ENCODE measurements around the gene BBIP1. TPM values are rescaled to one million over a fixed set of nuclear protein-coding genes. Genes with fewer than 3 reads are reported as not detected.
A peak's percentile ranks its signal among the peaks of the same experiment; 100 is the strongest.

BBIP1 gene
- polyA plus RNA-seq (2012; ENCODE audit: insufficient read depth, insufficient read length, low read depth), result 15.2 TPM

- Histone ChIP-seq H3K27me3 (no peaks in the 10 kb centered on the region), H3K4me1 (no peaks in the 10 kb centered on the region), H3K9me3 (no peaks in the 10 kb centered on the region), H3K36me3 (no peaks in the 10 kb centered on the region), H3K4me3 (ENCODE audit: low read depth, low read length) (peak within 1 kb of the TSS; percentile 96)
- TF ChIP-seq CTCF (IDR thresholded peaks at IDR 0.05; ENCODE audit: low read depth, low read length), result no peak
- no peak for DNase-seq
Measured at GRCh38 chr10:110918643-110919348, at the start of gene BBIP1. BBIP1 (minus strand) TSS chr10:110919180; CDS start chr10:110918157, 1,023 bp downstream.

- no peak for DNase-seq
- Histone ChIP-seq H3K9me3 (no peaks in the 10 kb centered on the region), H3K36me3 (0 out of 2 replicates have a peak, but pooled peaks cover 3% of the 10 kb centered on the region), H3K4me3 (ENCODE audit: low read depth, low read length) (no peak overlapping the region), H3K27me3 (no peaks in the 10 kb centered on the region), H3K4me1 (no peaks in the 10 kb centered on the region)
- no peak for TF ChIP-seq CTCF (IDR thresholded peaks at IDR 0.05; ENCODE audit: low read depth, low read length)
Measured at GRCh38 chr10:110967645-110968044, 48.7 kb upstream of the BBIP1 start.

GRCh38 chr10:110967009-110967630, 48.1 kb upstream of the BBIP1 start:
- no peak overlapping the region for H3K4me3 ChIP-seq (ENCODE audit: low read depth, low read length)
- no peak for TF ChIP-seq CTCF (IDR thresholded peaks at IDR 0.05; ENCODE audit: low read depth, low read length)
- no peaks in the 10 kb centered on the region for H3K4me1 ChIP-seq
- DNase-seq, result no peak
- no peaks in the 10 kb centered on the region for H3K27me3 ChIP-seq
- no peaks in the 10 kb centered on the region for H3K9me3 ChIP-seq
- 0 out of 2 replicates have a peak, but pooled peaks cover 3% of the 10 kb centered on the region for H3K36me3 ChIP-seq

- H3K27me3 ChIP-seq, result no peaks in the 10 kb centered on the region
- no peak overlapping the region for H3K4me3 ChIP-seq (ENCODE audit: low read depth, low read length)
- no peaks in the 10 kb centered on the region for H3K9me3 ChIP-seq
- 0 out of 2 replicates have a peak, but pooled peaks cover 3% of the 10 kb centered on the region for H3K36me3 ChIP-seq
- TF ChIP-seq CTCF (IDR thresholded peaks at IDR 0.05; ENCODE audit: low read depth, low read length), result no peak
- DNase-seq, result no peak
- no peaks in the 10 kb centered on the region for H3K4me1 ChIP-seq
Measured at GRCh38 chr10:110966146-110966545, 47.2 kb upstream of the BBIP1 start.

- no peak for DNase-seq
- Histone ChIP-seq H3K4me3 (ENCODE audit: low read depth, low read length) (no peak overlapping the region), H3K9me3 (no peaks in the 10 kb centered on the region), H3K27me3 (no peaks in the 10 kb centered on the region), H3K36me3 (0 out of 2 replicates have a peak, but pooled peaks cover 3% of the 10 kb centered on the region), H3K4me1 (no peaks in the 10 kb centered on the region)
- no peak for TF ChIP-seq CTCF (IDR thresholded peaks at IDR 0.05; ENCODE audit: low read depth, low read length)
Measured at GRCh38 chr10:110965216-110965615, 46.2 kb upstream of the BBIP1 start.

- Histone ChIP-seq H3K27me3 (no peaks in the 10 kb centered on the region), H3K4me3 (ENCODE audit: low read depth, low read length) (no peak overlapping the region), H3K4me1 (no peaks in the 10 kb centered on the region), H3K9me3 (no peaks in the 10 kb centered on the region), H3K36me3 (0 out of 2 replicates have a peak, but pooled peaks cover 3% of the 10 kb centered on the region)
- no peak for DNase-seq
- no peak for TF ChIP-seq CTCF (IDR thresholded peaks at IDR 0.05; ENCODE audit: low read depth, low read length)
Measured at GRCh38 chr10:110964681-110965080, 45.7 kb upstream of the BBIP1 start.

Measured in BE2C (cell line).